Measurements from ENCODE around the gene ADAM30.

The ADAM30 gene

GRCh38 chr1:119896303-119896702 lies at the start of gene ADAM30:
TSS of gene ADAM30 (minus strand) at chr1:119896515. CDS start at chr1:119896336, 179 bp downstream.
- ATAC-seq = no peak

GRCh38 chr1:119943216-119943615 lies 46.9 kb upstream of the ADAM30 start:
- ATAC-seq = no peak

GRCh38 chr1:119941392-119941791 lies 45.1 kb upstream of the ADAM30 start:
- ATAC-seq = no peak

- ATAC-seq = no peak
Observed at GRCh38 chr1:119940697-119941096, 44.4 kb upstream of the ADAM30 start.

- ATAC-seq = no peak
Observed at GRCh38 chr1:119937198-119937597, 40.9 kb upstream of the ADAM30 start.

- no peak for ATAC-seq
Observed at GRCh38 chr1:119935915-119936314, 39.6 kb upstream of the ADAM30 start.

- ATAC-seq = no peak
Observed at GRCh38 chr1:119935373-119935772, 39.1 kb upstream of the ADAM30 start.

GRCh38 chr1:119933397-119933796 lies 37.1 kb upstream of the ADAM30 start:
- ATAC-seq = no peak

- no peak for ATAC-seq
Observed at GRCh38 chr1:119929643-119930315, 33.5 kb upstream of the ADAM30 start.

- ATAC-seq = no peak
Observed at GRCh38 chr1:119926553-119926952, 30.2 kb upstream of the ADAM30 start.

- no peak for ATAC-seq
Observed at GRCh38 chr1:119924948-119925898, 28.9 kb upstream of the ADAM30 start.

- ATAC-seq = no peak
Observed at GRCh38 chr1:119920104-119920968, 24.0 kb upstream of the ADAM30 start.

GRCh38 chr1:119919241-119919640 lies 22.9 kb upstream of the ADAM30 start:
- no peak for ATAC-seq

GRCh38 chr1:119918301-119918700 lies 22.0 kb upstream of the ADAM30 start:
- no peak for ATAC-seq

- no peak for ATAC-seq
Observed at GRCh38 chr1:119917304-119918055, 21.2 kb upstream of the ADAM30 start.

- no peak for ATAC-seq
Observed at GRCh38 chr1:119915517-119915916, 19.2 kb upstream of the ADAM30 start.

GRCh38 chr1:119914071-119914470 lies 17.8 kb upstream of the ADAM30 start:
- ATAC-seq = no peak

- ATAC-seq = no peak
Observed at GRCh38 chr1:119912963-119913362, 16.6 kb upstream of the ADAM30 start.

- ATAC-seq = no peak
Observed at GRCh38 chr1:119911775-119912174, 15.5 kb upstream of the ADAM30 start.

GRCh38 chr1:119910618-119911017 lies 14.3 kb upstream of the ADAM30 start:
- ATAC-seq = no peak

GRCh38 chr1:119909890-119910596 lies 13.7 kb upstream of the ADAM30 start:
- no peak for ATAC-seq

GRCh38 chr1:119908661-119909060 lies 12.3 kb upstream of the ADAM30 start:
- ATAC-seq = no peak
